Fibroblast of the aortic adventitia (primary cell): ENCODE results near the gene RUNX2. TPM values are rescaled to one million over a fixed set of nuclear protein-coding genes. Genes with fewer than 3 reads are reported as not detected.
"Not testable (repeated sequence)": the region's sequence is repeated elsewhere in the genome, so short reads cannot be mapped to it uniquely, and the experiment has no call there.

Source experiments
- DNase-seq: peaks from one replicate; pipeline ENCODE4 v3.0.0-alpha.2; 2010; ENCODE audit warnings: low read depth
- H3K4me3 ChIP-seq: 2 replicates; pipeline ENCODE4 v1.5.1; 2011; ENCODE audit warnings: low read depth, mild to moderate bottlenecking, control low read depth, low read length, moderate library complexity
- total RNA-seq: library from RNA; depleted of rRNA; stranded (reverse); fragments of >200 nt; gene quantifications from 2 replicates; pipeline ENCODE4 v1.2.3, GENCODE V29; 2012; ENCODE audit warnings: low replicate concordance
- TF ChIP-seq, protein P1 (sequence below): IDR thresholded peaks from 2 replicates; pipeline ENCODE4 v1.5.1; 2011; ENCODE audit warnings: mild to moderate bottlenecking, low read length, control low read depth, inconsistent platforms; ENCODE audit not compliant: insufficient read depth

Gene RUNX2
- 0.74 and 5.8 TPM in 2 replicates for total RNA-seq

DNA sequence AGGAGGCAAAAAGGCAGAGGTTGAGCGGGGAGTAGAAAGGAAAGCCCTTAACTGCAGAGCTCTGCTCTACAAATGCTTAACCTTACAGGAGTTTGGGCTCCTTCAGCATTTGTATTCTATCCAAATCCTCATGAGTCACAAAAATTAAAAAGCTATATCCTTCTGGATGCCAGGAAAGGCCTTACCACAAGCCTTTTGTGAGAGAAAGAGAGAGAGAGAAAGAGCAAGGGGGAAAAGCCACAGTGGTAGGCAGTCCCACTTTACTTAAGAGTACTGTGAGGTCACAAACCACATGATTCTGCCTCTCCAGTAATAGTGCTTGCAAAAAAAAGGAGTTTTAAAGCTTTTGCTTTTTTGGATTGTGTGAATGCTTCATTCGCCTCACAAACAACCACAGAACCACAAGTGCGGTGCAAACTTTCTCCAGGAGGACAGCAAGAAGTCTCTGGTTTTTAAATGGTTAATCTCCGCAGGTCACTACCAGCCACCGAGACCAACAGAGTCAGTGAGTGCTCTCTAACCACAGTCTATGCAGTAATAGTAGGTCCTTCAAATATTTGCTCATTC is at the start of gene RUNX2:
Gene RUNX2 (plus strand): TSS at position 375 of the 567 bp plus-strand sequence. CDS start 397 bp downstream, outside the sequence.
- TF ChIP-seq, protein P1, sequence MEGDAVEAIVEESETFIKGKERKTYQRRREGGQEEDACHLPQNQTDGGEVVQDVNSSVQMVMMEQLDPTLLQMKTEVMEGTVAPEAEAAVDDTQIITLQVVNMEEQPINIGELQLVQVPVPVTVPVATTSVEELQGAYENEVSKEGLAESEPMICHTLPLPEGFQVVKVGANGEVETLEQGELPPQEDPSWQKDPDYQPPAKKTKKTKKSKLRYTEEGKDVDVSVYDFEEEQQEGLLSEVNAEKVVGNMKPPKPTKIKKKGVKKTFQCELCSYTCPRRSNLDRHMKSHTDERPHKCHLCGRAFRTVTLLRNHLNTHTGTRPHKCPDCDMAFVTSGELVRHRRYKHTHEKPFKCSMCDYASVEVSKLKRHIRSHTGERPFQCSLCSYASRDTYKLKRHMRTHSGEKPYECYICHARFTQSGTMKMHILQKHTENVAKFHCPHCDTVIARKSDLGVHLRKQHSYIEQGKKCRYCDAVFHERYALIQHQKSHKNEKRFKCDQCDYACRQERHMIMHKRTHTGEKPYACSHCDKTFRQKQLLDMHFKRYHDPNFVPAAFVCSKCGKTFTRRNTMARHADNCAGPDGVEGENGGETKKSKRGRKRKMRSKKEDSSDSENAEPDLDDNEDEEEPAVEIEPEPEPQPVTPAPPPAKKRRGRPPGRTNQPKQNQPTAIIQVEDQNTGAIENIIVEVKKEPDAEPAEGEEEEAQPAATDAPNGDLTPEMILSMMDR, result no peak
- DNase-seq, result peak; percentile 95
- peak within 1 kb of the TSS; percentile 53 for H3K4me3 ChIP-seq

DNA sequence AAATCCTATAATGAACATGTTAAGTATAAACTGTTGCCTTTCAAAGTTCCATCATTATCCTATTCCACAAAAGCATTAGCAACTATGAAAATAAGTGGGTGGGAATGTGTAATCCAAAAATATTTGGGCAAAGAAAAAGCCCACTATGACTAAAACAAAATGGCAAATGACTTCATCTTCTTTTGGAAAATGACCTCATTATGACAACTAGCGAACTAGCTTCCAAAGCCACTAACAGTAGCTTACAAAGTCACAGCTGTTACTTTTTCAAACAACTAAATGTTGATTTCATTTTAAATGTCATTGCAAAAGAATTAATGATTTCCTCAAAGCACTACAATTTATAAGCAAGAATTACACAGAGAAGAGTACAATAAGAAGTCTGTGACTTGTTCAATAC is 49.8 kb upstream of the RUNX2 start:
- TF ChIP-seq, protein P1, result no peak
- DNase-seq, result peak; percentile 29

DNA sequence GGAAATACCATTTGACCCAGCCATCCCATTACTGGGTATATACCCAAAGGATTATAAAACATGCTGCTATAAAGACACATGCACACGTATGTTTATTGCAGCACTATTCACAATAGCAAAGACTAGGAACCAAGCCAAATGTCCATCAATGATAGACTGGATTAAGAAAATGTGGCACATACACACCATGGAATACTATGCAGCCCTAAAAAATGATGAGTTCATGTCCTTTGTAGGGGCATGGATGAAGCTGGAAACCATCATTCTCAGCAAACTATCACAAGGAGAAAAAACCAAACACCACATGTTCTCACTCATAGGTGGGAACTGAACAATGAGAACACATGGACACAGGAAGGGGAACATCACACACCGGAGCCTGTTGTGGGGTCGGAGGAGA is 41.4 kb upstream of the RUNX2 start:
- not testable (repeated sequence) for DNase-seq, H3K4me3 ChIP-seq

More for the DNA sequence above, 49.8 kb upstream of the RUNX2 start:
- no peak overlapping the region for H3K4me3 ChIP-seq

DNA sequence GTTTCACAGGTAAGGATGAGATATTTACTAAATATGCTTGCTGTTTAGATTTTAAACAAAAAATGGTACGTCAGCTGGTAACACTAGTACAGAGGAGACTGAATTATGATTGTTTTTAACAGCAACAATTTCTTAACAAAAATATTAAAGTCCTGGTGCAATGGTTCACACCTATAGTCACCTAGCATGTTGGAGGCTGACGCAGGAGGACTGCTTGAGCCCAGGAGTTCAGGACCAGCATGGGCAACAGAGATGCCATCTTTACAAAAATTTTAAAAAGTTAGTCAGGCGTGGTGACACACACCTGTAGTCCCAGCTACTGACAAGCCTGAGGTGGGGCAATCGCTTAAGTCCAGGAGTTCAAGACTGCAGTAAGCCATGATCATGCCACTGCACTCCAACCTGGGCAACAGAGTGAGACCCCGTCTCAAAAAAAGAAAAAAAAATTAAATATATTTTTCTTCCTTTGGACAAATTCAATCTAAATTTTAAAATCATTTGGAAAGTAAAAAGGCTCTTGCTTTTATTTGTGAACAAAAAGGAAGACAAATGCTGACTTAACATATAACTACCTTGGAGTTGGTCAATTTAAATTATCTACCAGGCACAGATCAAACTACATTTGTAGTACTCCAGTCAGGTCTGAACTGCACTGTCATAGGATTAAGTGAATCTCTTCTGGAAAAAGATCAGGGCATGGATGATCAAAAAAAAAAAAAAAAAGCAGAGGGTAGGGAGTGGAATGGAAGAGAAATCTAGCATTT is 38.2 kb upstream of the RUNX2 start:
- TF ChIP-seq, protein P1, result no peak
- DNase-seq, result no peak
- no peak overlapping the region for H3K4me3 ChIP-seq

DNA sequence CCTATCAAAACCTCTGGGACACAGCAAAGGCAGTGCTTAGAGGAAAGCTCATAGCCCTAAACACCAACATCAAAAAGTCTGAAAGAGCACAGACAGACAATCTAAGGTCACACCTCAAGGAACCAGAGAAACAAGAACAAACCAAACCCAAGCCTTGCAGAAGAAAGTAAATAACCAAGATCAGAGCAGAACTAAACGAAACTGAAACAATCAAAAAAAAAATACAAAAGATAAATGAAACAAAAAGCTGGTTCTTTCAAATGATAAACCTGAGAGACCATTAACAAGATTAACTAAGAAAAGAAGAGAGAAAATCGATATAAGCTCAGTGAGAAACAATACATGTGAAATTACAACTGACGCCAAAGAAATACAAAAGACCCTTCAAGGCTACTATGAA is 34.8 kb upstream of the RUNX2 start:
- DNase-seq, result no peak
- no peak overlapping the region for H3K4me3 ChIP-seq
- TF ChIP-seq, protein P1, result no peak

DNA sequence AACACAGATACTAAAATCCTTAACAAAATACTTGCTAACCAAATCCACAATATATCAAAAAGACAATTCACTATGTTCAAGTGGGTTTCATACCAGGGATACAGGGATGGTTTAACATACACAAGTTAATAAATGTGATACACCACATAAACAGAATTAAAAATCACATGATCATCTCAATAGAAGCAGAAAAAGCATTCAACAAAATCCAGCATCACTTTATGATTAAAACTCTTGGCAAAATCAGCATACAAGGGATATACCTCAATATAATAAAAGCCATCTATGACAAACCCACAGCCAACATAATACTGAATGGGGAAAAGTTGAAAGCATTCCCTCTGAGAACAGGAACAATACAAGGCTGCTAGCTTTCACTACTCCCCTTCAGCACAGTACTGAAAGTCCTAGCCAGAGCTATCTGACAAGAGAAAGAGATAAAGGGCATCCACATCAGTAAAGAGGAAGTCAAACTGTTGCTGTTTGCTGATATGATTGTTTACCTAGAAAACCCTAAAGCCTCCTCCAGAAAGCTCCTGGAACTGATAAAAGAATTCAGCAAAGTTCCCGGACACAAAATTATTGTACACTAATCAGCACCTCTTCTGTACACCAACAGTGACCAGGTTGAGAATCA is 33.9 kb upstream of the RUNX2 start:
- not testable (repeated sequence) for H3K4me3 ChIP-seq, DNase-seq

DNA sequence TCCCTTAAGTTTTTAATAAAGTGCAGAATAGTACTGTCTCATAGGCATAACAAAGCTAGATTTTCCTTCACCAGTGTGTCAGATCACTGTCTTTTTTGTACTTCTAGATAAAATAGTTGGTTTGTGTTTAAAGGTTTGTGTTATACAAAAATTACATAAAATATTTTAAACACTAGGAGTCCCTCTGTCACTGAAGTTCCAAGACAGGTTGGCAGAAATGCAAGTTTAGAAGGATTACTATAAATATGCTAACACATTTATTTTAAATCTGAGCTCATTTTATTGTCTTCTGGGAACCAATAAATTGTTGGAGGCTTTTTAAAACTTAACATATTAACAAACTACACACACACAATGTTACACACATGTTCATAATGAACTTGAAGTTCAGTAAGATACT is 30.8 kb upstream of the RUNX2 start:
- DNase-seq, result peak; percentile 6
- TF ChIP-seq, protein P1, result no peak
- no peak overlapping the region for H3K4me3 ChIP-seq
